GM12872 (cell line): ENCODE data around the gene SCN2A.

Source experiments
- TF ChIP-seq, protein P1 (sequence below): IDR thresholded peaks from 3 replicates; pipeline ENCODE4 v1.5.1; 2011; ENCODE audit warnings: low read depth, mild to moderate bottlenecking, low read length, moderate library complexity; ENCODE audit not compliant: insufficient read depth

The SCN2A gene

DNA sequence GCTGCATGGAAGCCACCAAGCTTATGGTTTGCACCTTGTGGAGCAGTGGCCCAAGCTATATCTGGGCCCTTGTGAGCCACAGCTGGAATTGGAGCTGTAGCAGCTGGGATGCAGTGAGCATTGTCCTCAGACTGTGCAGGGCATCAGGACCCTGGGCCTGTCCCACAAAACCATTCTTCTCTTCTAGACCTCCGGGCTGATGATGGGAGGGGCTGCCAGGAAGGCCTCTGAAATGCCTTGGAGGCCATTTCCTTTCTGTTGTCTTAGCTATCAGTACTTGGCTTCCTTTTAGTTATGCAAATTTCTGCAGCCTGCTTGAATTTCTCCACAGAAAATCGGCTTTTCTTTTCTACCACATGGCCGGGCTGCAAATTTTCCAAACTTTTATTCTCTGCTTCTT, 183.9 kb downstream of the SCN2A start:
- TF ChIP-seq, protein P1, sequence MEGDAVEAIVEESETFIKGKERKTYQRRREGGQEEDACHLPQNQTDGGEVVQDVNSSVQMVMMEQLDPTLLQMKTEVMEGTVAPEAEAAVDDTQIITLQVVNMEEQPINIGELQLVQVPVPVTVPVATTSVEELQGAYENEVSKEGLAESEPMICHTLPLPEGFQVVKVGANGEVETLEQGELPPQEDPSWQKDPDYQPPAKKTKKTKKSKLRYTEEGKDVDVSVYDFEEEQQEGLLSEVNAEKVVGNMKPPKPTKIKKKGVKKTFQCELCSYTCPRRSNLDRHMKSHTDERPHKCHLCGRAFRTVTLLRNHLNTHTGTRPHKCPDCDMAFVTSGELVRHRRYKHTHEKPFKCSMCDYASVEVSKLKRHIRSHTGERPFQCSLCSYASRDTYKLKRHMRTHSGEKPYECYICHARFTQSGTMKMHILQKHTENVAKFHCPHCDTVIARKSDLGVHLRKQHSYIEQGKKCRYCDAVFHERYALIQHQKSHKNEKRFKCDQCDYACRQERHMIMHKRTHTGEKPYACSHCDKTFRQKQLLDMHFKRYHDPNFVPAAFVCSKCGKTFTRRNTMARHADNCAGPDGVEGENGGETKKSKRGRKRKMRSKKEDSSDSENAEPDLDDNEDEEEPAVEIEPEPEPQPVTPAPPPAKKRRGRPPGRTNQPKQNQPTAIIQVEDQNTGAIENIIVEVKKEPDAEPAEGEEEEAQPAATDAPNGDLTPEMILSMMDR = no peak

DNA sequence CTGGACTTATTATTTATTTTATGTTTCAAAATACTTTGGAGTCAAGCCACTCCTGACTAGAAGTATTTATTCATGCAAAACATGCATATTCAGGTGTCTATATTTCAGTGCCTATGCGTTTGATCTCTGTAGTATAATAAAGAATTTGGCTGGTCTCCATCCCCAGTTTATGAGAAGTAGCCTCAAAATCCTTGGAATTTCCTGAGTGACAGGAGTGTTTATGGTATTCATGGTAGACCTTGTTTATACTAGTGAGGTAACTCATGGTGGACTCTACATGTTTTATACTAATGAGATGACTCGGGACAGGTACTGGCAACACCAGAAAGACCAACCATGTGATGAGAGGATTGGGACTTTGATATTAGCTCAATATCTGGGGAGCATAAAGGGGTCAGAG, 186.3 kb downstream of the SCN2A start:
- TF ChIP-seq, protein P1 = no peak

DNA sequence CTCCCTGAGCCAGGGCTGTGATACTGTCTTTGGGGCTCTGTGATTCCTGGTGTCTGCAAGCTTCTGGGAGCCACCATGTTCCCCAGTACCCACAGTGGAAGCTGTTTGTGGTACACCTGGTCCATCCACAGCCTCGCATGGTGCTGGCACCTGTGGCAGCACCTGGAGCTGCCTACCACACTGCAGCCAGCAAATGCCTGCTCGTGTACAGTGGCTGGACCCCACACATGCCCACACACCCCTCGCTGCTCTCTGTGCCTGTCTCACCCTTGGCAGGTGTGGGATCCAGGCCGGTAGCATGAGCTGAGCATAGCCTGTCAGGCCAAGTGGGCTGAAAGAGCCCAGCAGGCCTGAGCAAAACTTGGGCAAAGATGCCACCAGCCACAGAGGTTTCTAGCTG, 188.5 kb downstream of the SCN2A start:
- TF ChIP-seq, protein P1 = no peak

DNA sequence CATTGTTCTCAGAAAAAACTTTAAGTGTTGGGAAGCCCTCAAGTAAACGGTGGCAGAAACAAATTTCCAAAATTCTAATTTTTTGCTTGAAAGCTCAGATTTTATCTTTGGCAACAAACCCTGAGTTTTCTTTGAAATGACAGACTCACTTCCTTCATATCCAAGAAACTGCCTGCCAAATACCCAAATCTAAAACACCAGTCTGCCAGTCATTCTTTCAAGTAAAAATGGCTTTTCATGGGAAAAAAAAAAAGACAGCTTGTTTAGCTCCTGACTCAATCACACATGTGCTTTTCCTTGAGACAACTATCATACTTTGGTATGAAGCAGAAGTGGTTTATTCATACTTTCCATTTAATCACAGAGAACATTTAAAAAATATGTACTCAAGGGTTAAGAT, 189.7 kb downstream of the SCN2A start:
- TF ChIP-seq, protein P1 = no peak

DNA sequence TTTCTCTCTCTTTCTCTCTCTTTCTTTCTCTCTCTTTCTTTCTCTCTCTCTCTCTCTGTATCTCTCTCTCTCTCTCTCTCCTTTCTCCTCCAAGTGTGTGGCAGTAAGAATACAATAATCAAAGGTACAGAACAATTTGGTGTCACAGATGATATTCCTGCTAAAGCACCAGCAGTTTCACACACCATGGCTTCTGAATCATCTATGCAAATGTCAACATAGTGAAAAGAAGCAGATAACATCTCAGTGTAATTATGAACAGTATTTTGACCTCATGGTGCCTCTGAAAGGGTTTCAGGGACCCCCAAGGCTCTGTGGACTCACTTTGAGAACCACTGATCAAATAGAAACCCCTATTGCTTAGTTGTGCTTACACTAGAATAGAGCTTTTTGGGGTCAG, 191.8 kb downstream of the SCN2A start:
- TF ChIP-seq, protein P1 = no peak

DNA sequence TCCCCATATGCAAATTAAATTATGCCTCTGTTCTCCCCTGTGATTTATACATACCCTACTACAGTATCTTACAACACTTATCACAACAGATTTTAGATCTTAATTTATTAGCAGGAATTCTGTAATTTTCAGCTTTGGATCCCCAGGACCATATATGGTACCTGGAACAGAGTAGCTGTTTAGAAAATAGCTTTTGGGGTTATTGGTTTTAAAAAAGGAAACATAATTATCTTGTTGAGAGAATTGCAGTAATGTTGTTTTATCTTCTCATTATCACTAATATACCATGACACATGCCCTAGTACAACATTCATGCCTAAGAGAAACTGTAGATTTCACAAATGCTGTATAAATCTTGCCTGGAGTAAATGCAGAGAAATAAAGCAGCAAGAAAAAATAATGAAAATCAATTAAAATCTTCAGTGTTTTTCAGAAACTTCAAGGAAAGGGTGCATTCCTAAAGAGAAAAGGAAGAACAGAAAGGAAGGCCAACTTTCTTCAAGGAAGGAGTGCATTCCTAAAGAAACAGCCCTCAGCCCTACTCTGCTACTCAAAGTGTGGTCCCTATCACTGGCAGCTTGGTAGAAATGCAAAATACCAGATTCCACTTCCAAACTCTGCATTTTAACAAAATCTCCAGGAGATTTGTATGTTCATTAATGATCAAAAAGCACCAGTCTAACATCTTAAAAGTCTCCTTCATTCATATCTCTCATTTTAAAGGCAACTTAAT, 193.2 kb downstream of the SCN2A start:
- TF ChIP-seq, protein P1 = no peak

DNA sequence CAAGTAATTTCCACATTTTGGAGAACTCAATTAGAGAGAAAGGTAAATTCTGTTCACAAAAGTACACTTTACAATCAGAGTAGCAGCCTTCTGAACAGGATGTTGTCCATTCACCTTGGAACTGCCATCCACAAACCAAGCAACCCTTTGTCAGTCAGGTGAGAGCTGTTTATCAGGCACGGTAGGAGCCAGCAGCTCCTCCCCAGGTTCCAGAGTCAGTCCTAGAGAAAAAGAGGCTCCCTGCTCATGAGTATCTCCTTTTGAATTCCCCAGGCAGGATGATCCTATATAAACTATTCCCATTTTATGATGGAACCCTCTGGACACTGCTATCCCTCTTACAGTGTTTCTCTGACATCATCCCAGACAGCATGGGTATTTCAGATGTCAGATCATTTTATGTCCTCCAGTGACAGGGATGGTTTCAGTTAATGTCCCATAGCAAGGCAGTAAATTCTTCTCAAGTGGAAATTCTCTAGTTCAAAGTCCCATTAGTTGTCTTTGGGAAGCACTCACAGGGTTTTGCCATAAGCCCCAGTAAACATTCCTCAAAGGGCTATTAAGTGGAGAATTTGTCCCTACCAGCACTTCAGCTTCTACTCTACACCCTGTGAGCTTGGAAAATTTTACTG, 195.8 kb downstream of the SCN2A start:
- TF ChIP-seq, protein P1 = no peak
